Ramos (cell line): ENCODE results near the gene USE1.

Source experiments
- in situ Hi-C: fragments of 300-500 bp; cut with MboI; formaldehyde crosslinking; loops from one replicate; pipeline ENCODE4 v1.14.3; 2022; ENCODE audit warnings: low sequenced_read_pairs; ENCODE audit not compliant: unreplicated experiment

The USE1 gene

GRCh38 chr19:17254636-17255035 lies 39.5 kb downstream of the USE1 start:
- in situ Hi-C loops: no loop called here

GRCh38 chr19:17255150-17255621 lies 40.0 kb downstream of the USE1 start:
- in situ Hi-C loops: no loop called here

GRCh38 chr19:17256130-17256529 lies 41.0 kb downstream of the USE1 start:
- in situ Hi-C loops: no loop called here

GRCh38 chr19:17259118-17259780 lies 44.1 kb downstream of the USE1 start:
- in situ Hi-C loops: no loop called here

GRCh38 chr19:17259934-17260333 lies 44.8 kb downstream of the USE1 start:
- in situ Hi-C loops: no loop called here

- in situ Hi-C loops: no loop called here
Measured at GRCh38 chr19:17260842-17261325, 45.7 kb downstream of the USE1 start.

- in situ Hi-C loops: no loop called here
Measured at GRCh38 chr19:17262557-17262956, 47.4 kb downstream of the USE1 start.

GRCh38 chr19:17263712-17264640 lies 48.8 kb downstream of the USE1 start:
- in situ Hi-C loops: no loop called here

GRCh38 chr19:17264641-17264979 lies 49.5 kb downstream of the USE1 start, which contains the start of gene USHBP1:
TSS of gene USHBP1 (minus strand) at chr19:17264745. CDS start at chr19:17264299, 446 bp downstream.
- in situ Hi-C loops: no loop called here

GRCh38 chr19:17266026-17266425 lies 50.9 kb downstream of the USE1 start:
- in situ Hi-C loops: no loop called here

GRCh38 chr19:17266589-17266974 lies 51.4 kb downstream of the USE1 start:
- in situ Hi-C loops: no loop called here

- in situ Hi-C loops: no loop called here
Measured at GRCh38 chr19:17266975-17267788, 52.0 kb downstream of the USE1 start, which contains the start of gene BABAM1. TSS of gene BABAM1 (plus strand) at chr19:17267443. CDS start at chr19:17268807, 1,364 bp downstream.

GRCh38 chr19:17268754-17269153 lies 53.6 kb downstream of the USE1 start:
- in situ Hi-C loops: no loop called here
